Measurements from ENCODE around the gene LHPP.

DNA sequence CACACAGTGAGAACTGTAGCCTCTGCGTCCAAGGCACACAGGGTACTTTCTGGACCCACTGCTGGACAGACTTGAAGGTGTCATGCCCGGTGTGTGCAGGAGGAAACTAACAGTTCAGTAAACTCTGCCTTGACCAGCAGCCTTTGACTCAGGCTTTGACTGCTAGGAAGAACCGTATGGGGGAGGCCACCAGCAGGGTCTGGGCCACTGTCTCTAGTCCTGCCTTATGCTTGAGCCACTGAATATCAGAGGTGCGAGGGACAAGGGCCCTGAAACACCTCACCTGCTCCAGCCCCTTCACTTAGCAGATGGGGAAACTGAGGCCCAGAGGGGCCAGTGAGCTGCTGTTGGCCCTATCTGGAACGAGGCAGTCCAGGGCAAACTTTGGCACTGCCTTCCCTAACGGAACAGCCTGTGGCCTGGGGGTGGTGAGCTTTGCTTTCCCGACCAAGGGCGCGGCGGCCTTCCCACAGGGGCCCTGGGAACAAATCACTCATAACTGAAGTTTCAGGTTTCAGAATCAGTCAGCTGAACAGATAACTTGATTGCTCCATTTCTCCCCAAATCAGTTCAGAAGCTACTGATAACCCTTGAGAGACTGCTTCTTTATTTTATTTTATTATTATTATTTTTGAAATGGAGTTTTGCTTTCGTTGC, 152.5 kb downstream of the LHPP start:
- no peak for TF ChIP-seq EZH2 (IDR thresholded peaks at IDR 0.05; ENCODE audit: low read depth, unreplicated experiment)
- TF ChIP-seq CREB1 (CRISPR knock-in tag; IDR thresholded peaks at IDR 0.05; ENCODE audit: low read depth) = no peak
- TF ChIP-seq, protein P1, sequence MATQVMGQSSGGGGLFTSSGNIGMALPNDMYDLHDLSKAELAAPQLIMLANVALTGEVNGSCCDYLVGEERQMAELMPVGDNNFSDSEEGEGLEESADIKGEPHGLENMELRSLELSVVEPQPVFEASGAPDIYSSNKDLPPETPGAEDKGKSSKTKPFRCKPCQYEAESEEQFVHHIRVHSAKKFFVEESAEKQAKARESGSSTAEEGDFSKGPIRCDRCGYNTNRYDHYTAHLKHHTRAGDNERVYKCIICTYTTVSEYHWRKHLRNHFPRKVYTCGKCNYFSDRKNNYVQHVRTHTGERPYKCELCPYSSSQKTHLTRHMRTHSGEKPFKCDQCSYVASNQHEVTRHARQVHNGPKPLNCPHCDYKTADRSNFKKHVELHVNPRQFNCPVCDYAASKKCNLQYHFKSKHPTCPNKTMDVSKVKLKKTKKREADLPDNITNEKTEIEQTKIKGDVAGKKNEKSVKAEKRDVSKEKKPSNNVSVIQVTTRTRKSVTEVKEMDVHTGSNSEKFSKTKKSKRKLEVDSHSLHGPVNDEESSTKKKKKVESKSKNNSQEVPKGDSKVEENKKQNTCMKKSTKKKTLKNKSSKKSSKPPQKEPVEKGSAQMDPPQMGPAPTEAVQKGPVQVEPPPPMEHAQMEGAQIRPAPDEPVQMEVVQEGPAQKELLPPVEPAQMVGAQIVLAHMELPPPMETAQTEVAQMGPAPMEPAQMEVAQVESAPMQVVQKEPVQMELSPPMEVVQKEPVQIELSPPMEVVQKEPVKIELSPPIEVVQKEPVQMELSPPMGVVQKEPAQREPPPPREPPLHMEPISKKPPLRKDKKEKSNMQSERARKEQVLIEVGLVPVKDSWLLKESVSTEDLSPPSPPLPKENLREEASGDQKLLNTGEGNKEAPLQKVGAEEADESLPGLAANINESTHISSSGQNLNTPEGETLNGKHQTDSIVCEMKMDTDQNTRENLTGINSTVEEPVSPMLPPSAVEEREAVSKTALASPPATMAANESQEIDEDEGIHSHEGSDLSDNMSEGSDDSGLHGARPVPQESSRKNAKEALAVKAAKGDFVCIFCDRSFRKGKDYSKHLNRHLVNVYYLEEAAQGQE (IDR thresholded peaks at IDR 0.05; ENCODE audit: unreplicated experiment) = no peak
- TF ChIP-seq, protein P2, sequence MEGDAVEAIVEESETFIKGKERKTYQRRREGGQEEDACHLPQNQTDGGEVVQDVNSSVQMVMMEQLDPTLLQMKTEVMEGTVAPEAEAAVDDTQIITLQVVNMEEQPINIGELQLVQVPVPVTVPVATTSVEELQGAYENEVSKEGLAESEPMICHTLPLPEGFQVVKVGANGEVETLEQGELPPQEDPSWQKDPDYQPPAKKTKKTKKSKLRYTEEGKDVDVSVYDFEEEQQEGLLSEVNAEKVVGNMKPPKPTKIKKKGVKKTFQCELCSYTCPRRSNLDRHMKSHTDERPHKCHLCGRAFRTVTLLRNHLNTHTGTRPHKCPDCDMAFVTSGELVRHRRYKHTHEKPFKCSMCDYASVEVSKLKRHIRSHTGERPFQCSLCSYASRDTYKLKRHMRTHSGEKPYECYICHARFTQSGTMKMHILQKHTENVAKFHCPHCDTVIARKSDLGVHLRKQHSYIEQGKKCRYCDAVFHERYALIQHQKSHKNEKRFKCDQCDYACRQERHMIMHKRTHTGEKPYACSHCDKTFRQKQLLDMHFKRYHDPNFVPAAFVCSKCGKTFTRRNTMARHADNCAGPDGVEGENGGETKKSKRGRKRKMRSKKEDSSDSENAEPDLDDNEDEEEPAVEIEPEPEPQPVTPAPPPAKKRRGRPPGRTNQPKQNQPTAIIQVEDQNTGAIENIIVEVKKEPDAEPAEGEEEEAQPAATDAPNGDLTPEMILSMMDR (conservative IDR thresholded peaks at IDR 0.05; ENCODE audit: low read depth in 2 of 2) = no peak
- TF ChIP-seq POLR2AphosphoS5 (IDR thresholded peaks at IDR 0.05; ENCODE audit: low read depth) = no peak
- TF ChIP-seq JUNB (IDR thresholded peaks at IDR 0.05; ENCODE audit: unreplicated experiment) = no peak
- no peak for TF ChIP-seq EZH2phosphoT487 (IDR thresholded peaks at IDR 0.05; ENCODE audit: unreplicated experiment)

Measured in GM23338 (cell line).